K562 (cell line): ENCODE measurements around the gene RESF1. TPM values are rescaled to one million over a fixed set of nuclear protein-coding genes. Genes with fewer than 3 reads are reported as not detected.

ENCODE experiments used
- BRD4 ChIP-seq: fragments of 200-600 bp; sonication (generic); IDR thresholded peaks from 2 replicates; pipeline ENCODE4 v1.6.1; 2017; ENCODE audit warnings: inconsistent platforms
- ETV1 ChIP-seq: fragments of 450-650 bp; conservative IDR thresholded peaks from 2 replicates; pipeline ENCODE4 v1.6.1; 2016; ENCODE audit warnings: missing genetic modification characterization, control low read depth, low read depth, missing compliant biosample characterization
- PHF20 ChIP-seq: fragments of 450-650 bp; IDR thresholded peaks from 2 replicates; pipeline ENCODE4 v1.6.1; 2018; ENCODE audit not compliant: partially characterized antibody
- POLR2G ChIP-seq: fragments of 200-400 bp; formaldehyde crosslinking; IDR thresholded peaks from 2 replicates; pipeline ENCODE4 v1.6.1; 2017; ENCODE audit warnings: low read depth, mild to moderate bottlenecking, antibody characterized with exemption, low read length, moderate library complexity
- TOE1 ChIP-seq, 2 experiments: fragments of 450-650 bp in 1 of 2; sonication (generic) in 1 of 2; formaldehyde crosslinking in 1 of 2; IDR thresholded peaks; 2 replicates each; pipeline versions ENCODE4 v1.7.1 to v1.8.0; 2016 to 2022; ENCODE audit warnings: borderline replicate concordance in 2 of 2, mild to moderate bottlenecking in 2 of 2, antibody characterized with exemption in 1 of 2, inconsistent platforms in 1 of 2, low read depth in 1 of 2, missing genetic modification reagents in 1 of 2, moderate library complexity in 1 of 2
- polyA plus RNA-seq, 8 experiments: library from polyadenylated mRNA; depleted of rRNA in 4 of 8; stranded (reverse) in 5 of 8; unstranded in 3 of 8; fragments of >200 nt; fragmentation: Nextera tagmentation in 2 of 8; fragmentation: Illumina TruSeq in 1 of 8; extraction: Ambion mirVana in 2 of 8; extraction: Trizol in 1 of 8; gene quantifications; 2 replicates each; pipeline versions ENCODE4 v1.2.1 to v1.2.3, GENCODE V29; 2011 to 2014; ENCODE audit warnings: inconsistent platforms in 1 of 8, missing spikeins in 1 of 8
- total RNA-seq, 7 experiments: library from RNA; depleted of rRNA in 6 of 7; stranded (reverse); fragments of >200 nt in 6 of 7; fragmentation: Illumina TruSeq in 2 of 7; extraction: Trizol in 2 of 7; gene quantifications; 2 replicates each; pipeline versions ENCODE4 v1.2.1 to v1.2.3, GENCODE V29; 2011 to 2021; ENCODE audit warnings: low replicate concordance in 1 of 7
- TF ChIP-seq, protein P1 (sequence below): fragments of 450-650 bp; IDR thresholded peaks from 2 replicates; pipeline ENCODE4 v1.6.1; 2018; ENCODE audit not compliant: partially characterized antibody
- TF ChIP-seq, protein P2 (sequence below): fragments of 250-450 bp; sonication (Bioruptor Pico); IDR thresholded peaks from 2 replicates; pipeline ENCODE4 v1.8.0; 2021; ENCODE audit warnings: mild to moderate bottlenecking, moderate library complexity
- TF ChIP-seq, protein P3 (sequence below): sonication (generic); formaldehyde crosslinking; IDR thresholded peaks from 2 replicates; pipeline ENCODE4 v1.8.0; 2022; ENCODE audit warnings: mild to moderate bottlenecking, missing genetic modification reagents
- TF ChIP-seq, protein P4 (sequence below): fragments of 250-450 bp; sonication (Bioruptor Pico); IDR thresholded peaks from 2 replicates; pipeline ENCODE4 v1.5.0; 2021; ENCODE audit warnings: mild to moderate bottlenecking, borderline replicate concordance
- TF ChIP-seq, protein P5 (sequence below), 2 experiments: fragments of 450-650 bp; IDR thresholded peaks; 2 replicates each; pipeline ENCODE4 v1.6.1; 2016
- TF ChIP-seq, protein P6 (sequence below): fragments of 450-650 bp; IDR thresholded peaks from 2 replicates; pipeline ENCODE4 v1.6.1; 2016; ENCODE audit warnings: borderline replicate concordance

Gene RESF1
- total and polyA plus RNA-seq, 9 of the 15 experiments (the other 6 are each of a cell fraction or from before 2014, with no cell fraction given): 21.5 to 121 (median 53.6) TPM

DNA sequence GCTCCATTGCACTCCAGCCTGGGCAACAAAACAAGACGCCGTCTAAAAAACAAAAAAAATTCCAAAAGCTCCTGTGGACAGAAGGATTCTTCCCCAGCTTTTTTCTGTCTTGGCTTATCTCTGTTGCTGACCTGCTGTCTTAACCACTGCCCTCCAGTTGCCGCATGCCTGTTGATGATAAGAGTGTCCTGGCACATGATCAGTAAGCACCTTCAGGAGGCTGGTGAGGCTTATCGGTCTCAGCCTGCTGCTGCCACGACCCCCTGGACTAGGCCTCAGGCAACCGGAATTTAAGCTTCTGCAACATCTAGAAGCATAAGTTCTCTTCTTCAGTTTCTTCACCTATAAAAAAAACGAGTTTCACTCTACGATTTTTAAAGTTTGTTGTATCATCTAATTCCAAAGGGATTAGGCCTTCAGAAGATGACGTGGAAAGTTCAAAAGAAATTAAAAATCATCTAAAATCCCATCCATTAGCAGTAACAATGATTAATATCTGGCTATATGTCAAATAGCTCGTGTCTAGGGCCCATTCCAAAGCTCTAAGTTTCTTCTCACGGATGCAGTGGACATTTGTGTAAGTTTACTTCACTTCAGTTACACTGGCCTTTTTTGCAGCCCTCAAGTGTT is 46.4 kb downstream of the RESF1 start (continued):
- TF ChIP-seq, protein P1, sequence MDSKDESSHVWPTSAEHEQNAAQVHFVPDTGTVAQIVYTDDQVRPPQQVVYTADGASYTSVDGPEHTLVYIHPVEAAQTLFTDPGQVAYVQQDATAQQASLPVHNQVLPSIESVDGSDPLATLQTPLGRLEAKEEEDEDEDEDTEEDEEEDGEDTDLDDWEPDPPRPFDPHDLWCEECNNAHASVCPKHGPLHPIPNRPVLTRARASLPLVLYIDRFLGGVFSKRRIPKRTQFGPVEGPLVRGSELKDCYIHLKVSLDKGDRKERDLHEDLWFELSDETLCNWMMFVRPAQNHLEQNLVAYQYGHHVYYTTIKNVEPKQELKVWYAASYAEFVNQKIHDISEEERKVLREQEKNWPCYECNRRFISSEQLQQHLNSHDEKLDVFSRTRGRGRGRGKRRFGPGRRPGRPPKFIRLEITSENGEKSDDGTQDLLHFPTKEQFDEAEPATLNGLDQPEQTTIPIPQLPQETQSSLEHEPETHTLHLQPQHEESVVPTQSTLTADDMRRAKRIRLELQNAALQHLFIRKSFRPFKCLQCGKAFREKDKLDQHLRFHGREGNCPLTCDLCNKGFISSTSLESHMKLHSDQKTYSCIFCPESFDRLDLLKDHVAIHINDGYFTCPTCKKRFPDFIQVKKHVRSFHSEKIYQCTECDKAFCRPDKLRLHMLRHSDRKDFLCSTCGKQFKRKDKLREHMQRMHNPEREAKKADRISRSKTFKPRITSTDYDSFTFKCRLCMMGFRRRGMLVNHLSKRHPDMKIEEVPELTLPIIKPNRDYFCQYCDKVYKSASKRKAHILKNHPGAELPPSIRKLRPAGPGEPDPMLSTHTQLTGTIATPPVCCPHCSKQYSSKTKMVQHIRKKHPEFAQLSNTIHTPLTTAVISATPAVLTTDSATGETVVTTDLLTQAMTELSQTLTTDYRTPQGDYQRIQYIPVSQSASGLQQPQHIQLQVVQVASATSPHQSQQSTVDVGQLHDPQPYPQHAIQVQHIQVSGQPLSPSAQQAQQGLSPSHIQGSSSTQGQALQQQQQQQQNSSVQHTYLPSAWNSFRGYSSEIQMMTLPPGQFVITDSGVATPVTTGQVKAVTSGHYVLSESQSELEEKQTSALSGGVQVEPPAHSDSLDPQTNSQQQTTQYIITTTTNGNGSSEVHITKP: no peak
- no peak for TF ChIP-seq POLR2G
- TF ChIP-seq, protein P2, sequence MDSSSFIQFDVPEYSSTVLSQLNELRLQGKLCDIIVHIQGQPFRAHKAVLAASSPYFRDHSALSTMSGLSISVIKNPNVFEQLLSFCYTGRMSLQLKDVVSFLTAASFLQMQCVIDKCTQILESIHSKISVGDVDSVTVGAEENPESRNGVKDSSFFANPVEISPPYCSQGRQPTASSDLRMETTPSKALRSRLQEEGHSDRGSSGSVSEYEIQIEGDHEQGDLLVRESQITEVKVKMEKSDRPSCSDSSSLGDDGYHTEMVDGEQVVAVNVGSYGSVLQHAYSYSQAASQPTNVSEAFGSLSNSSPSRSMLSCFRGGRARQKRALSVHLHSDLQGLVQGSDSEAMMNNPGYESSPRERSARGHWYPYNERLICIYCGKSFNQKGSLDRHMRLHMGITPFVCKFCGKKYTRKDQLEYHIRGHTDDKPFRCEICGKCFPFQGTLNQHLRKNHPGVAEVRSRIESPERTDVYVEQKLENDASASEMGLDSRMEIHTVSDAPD: no peak; the same call in 1 of the 2 replicates
- TF ChIP-seq ETV1 (tag): peak; percentile 82
- TF ChIP-seq PHF20: no peak
- TF ChIP-seq, protein P3, sequence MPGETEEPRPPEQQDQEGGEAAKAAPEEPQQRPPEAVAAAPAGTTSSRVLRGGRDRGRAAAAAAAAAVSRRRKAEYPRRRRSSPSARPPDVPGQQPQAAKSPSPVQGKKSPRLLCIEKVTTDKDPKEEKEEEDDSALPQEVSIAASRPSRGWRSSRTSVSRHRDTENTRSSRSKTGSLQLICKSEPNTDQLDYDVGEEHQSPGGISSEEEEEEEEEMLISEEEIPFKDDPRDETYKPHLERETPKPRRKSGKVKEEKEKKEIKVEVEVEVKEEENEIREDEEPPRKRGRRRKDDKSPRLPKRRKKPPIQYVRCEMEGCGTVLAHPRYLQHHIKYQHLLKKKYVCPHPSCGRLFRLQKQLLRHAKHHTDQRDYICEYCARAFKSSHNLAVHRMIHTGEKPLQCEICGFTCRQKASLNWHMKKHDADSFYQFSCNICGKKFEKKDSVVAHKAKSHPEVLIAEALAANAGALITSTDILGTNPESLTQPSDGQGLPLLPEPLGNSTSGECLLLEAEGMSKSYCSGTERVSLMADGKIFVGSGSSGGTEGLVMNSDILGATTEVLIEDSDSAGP (CRISPR knock-in tag): no peak
- peak; percentile 79 for TF ChIP-seq TOE1 (IDR thresholded peaks at IDR 0.05; ENCODE audit: borderline replicate concordance)
- no peak for TF ChIP-seq TOE1 (CRISPR knock-in tag; IDR thresholded peaks at IDR 0.05; ENCODE audit: borderline replicate concordance, low read depth)
- TF ChIP-seq, protein P4, sequence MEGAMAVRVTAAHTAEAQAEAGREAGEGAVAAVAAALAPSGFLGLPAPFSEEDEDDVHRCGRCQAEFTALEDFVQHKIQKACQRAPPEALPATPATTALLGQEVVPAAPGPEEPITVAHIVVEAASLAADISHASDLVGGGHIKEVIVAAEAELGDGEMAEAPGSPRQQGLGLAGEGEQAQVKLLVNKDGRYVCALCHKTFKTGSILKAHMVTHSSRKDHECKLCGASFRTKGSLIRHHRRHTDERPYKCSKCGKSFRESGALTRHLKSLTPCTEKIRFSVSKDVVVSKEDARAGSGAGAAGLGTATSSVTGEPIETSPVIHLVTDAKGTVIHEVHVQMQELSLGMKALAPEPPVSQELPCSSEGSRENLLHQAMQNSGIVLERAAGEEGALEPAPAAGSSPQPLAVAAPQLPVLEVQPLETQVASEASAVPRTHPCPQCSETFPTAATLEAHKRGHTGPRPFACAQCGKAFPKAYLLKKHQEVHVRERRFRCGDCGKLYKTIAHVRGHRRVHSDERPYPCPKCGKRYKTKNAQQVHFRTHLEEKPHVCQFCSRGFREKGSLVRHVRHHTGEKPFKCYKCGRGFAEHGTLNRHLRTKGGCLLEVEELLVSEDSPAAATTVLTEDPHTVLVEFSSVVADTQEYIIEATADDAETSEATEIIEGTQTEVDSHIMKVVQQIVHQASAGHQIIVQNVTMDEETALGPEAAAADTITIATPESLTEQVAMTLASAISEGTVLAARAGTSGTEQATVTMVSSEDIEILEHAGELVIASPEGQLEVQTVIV (CRISPR knock-in tag): no peak
- TF ChIP-seq, protein P5, sequence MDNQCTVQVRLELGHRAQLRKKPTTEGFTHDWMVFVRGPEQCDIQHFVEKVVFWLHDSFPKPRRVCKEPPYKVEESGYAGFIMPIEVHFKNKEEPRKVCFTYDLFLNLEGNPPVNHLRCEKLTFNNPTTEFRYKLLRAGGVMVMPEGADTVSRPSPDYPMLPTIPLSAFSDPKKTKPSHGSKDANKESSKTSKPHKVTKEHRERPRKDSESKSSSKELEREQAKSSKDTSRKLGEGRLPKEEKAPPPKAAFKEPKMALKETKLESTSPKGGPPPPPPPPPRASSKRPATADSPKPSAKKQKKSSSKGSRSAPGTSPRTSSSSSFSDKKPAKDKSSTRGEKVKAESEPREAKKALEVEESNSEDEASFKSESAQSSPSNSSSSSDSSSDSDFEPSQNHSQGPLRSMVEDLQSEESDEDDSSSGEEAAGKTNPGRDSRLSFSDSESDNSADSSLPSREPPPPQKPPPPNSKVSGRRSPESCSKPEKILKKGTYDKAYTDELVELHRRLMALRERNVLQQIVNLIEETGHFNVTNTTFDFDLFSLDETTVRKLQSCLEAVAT (IDR thresholded peaks at IDR 0.05): peak; percentile 90 to 98
- no peak for TF ChIP-seq BRD4
- TF ChIP-seq, protein P6, sequence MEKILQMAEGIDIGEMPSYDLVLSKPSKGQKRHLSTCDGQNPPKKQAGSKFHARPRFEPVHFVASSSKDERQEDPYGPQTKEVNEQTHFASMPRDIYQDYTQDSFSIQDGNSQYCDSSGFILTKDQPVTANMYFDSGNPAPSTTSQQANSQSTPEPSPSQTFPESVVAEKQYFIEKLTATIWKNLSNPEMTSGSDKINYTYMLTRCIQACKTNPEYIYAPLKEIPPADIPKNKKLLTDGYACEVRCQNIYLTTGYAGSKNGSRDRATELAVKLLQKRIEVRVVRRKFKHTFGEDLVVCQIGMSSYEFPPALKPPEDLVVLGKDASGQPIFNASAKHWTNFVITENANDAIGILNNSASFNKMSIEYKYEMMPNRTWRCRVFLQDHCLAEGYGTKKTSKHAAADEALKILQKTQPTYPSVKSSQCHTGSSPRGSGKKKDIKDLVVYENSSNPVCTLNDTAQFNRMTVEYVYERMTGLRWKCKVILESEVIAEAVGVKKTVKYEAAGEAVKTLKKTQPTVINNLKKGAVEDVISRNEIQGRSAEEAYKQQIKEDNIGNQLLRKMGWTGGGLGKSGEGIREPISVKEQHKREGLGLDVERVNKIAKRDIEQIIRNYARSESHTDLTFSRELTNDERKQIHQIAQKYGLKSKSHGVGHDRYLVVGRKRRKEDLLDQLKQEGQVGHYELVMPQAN: no peak
